ENCODE results near the gene CNPY4.

DNA sequence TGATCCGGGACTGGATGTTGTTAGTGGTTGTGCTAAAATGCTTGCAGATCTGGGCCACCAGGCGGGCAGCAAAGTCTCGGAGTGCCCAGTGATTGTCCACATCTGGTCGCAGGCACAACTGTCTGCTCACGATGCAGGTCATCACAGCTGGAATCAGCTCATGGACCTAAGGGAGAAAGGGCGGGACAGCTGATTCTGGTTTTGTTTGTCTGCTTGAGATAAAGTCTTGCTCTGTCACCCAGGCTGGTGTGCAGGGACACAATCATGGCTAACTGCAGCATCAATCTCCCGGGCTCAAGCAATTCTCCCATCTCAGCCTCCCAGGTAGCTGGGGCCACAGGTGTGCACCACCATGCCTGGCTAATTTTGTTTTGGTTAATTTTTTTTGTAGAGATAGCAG is 8.3 kb upstream of the CNPY4 start:
- no peak for TF ChIP-seq POLR2A (IDR thresholded peaks at IDR 0.05)
- TF ChIP-seq, protein P1, sequence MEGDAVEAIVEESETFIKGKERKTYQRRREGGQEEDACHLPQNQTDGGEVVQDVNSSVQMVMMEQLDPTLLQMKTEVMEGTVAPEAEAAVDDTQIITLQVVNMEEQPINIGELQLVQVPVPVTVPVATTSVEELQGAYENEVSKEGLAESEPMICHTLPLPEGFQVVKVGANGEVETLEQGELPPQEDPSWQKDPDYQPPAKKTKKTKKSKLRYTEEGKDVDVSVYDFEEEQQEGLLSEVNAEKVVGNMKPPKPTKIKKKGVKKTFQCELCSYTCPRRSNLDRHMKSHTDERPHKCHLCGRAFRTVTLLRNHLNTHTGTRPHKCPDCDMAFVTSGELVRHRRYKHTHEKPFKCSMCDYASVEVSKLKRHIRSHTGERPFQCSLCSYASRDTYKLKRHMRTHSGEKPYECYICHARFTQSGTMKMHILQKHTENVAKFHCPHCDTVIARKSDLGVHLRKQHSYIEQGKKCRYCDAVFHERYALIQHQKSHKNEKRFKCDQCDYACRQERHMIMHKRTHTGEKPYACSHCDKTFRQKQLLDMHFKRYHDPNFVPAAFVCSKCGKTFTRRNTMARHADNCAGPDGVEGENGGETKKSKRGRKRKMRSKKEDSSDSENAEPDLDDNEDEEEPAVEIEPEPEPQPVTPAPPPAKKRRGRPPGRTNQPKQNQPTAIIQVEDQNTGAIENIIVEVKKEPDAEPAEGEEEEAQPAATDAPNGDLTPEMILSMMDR (IDR thresholded peaks at IDR 0.05), result no peak
